Measurements from ENCODE around the gene ADAMTS7. TPM values are rescaled to one million over a fixed set of nuclear protein-coding genes. Genes with fewer than 3 reads are reported as not detected.
A peak's percentile ranks its signal among the peaks of the same experiment; 100 is the strongest.

The ADAMTS7 gene
- total RNA-seq, 1 experiment from 2014 or later: 12.0 TPM

DNA sequence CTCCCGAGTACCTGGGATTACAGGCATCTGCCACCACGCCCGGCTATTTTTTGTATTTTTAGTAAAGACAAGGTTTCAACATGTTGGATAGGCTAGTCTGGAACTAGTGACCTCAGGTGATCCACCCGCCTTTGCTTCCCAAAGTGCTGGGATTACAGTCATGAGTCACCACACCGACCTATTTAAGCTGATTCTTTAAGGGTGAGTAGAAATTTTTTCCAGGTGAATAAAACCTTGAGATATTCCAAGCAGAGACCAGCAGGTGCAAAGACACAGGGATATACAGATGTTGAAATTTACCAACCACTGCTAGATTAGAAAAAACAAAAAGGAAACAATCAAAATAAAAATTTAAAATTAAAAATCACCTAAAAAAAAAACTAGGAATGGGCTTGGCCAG lies 95.8 kb downstream of the ADAMTS7 start:
- Histone ChIP-seq H3K27me3 (ENCODE audit: insufficient read depth, low read length) (no peaks in the 10 kb centered on the region), H3K4me1 (ENCODE audit: control insufficient read depth in 1 of 2, insufficient read depth in 2 of 2, low read length in 2 of 2) (peaks cover 4 to 21% of the 10 kb centered on the region in 2 experiments; a peak in 3 of 4 replicates), H3K9me2 (ENCODE audit: insufficient read depth) (no peaks in the 10 kb centered on the region), H3K9me3 (ENCODE audit: control insufficient read depth in 1 of 2, insufficient read depth in 1 of 2, low read depth in 1 of 2, low read length in 2 of 2) (peaks cover 0 to 5% of the 10 kb centered on the region in 2 experiments; a peak in 1 of 4 replicates), H3K27ac (ENCODE audit: low read depth, low read length) (no peak overlapping the region; the same call in 1 of the 2 replicates), H3K9ac (ENCODE audit: low read length) (no peak overlapping the region), H3K4me3 (replicated peaks in 1 of 2; ENCODE audit: low read depth in 1 of 2, low read length in 2 of 2) (no peak overlapping the region), H3K4me2 (ENCODE audit: low read length) (no peak overlapping the region), H4K20me1 (ENCODE audit: insufficient read depth) (no peaks in the 10 kb centered on the region), H3K36me3 (ENCODE audit: control insufficient read depth in 1 of 2, insufficient read depth in 2 of 2, low read length in 2 of 2) (no peaks in the 10 kb centered on the region), H3K79me2 (ENCODE audit: insufficient read depth, low read length) (no peaks in the 10 kb centered on the region), H2AFZ (ENCODE audit: low read depth, low read length, poor library complexity, severe bottlenecking) (no peak overlapping the region)
- intact Hi-C loops (cut with micrococcal nuclease): no loop called here
- ChIA-PET POLR2A (no interaction called here), CTCF (no interaction called here), RAD21 (ENCODE audit: low non-redundant PET in 1 of 2, low total read pairs in 2 of 2, uncharacterized antibody in 2 of 2, unreplicated experiment in 2 of 2) (interaction anchor here in 1 of 2 experiments (0.8 kb wide), 1 partner anchor 25 kb away, joined by 3 read pairs; no protein-coding TSS in a partner anchor)
- BruUV-seq (replicated peaks): no TSS peak
- DNase-seq (ENCODE audit: low read depth, low spot score) (peak; percentile 18), ATAC-seq (peak; percentile 64)
- TF ChIP-seq POLR2AphosphoS5 (IDR thresholded peaks at IDR 0.05; ENCODE audit: low read depth, low read length) (no peak), POLR2A (IDR thresholded peaks at IDR 0.05; ENCODE audit: borderline replicate concordance, extremely low read depth, insufficient read depth, insufficient read length) (no peak), SP1 (IDR thresholded peaks at IDR 0.05; ENCODE audit: low read depth) (peak; percentile 16; the same call in 1 of the 2 replicates), ELF1 (IDR thresholded peaks at IDR 0.05; ENCODE audit: borderline replicate concordance, low read depth) (no peak), ZBTB33 (IDR thresholded peaks at IDR 0.05; ENCODE audit: extremely low read depth, insufficient replicate concordance, low read length) (no peak), JUND (IDR thresholded peaks at IDR 0.05) (0 out of 2 replicates have a peak, but pooled peaks have one; percentile 22), FOSL1 (IDR thresholded peaks at IDR 0.05; ENCODE audit: low read depth) (peak; percentile 52; the same call in 1 of the 2 replicates)

- Histone ChIP-seq H3K4me3 (replicated peaks in 1 of 2; ENCODE audit: low read depth in 1 of 2, low read length in 2 of 2) (no peak overlapping the region), H3K79me2 (ENCODE audit: insufficient read depth, low read length) (no peaks in the 10 kb centered on the region), H3K27me3 (ENCODE audit: insufficient read depth, low read length) (no peaks in the 10 kb centered on the region), H3K9me3 (ENCODE audit: control insufficient read depth in 1 of 2, insufficient read depth in 1 of 2, low read depth in 1 of 2, low read length in 2 of 2) (peaks cover 0 to 5% of the 10 kb centered on the region in 2 experiments; a peak in 1 of 4 replicates), H3K27ac (ENCODE audit: low read depth, low read length) (no peak overlapping the region), H2AFZ (ENCODE audit: low read depth, low read length, poor library complexity, severe bottlenecking) (no peak overlapping the region), H3K9me2 (ENCODE audit: insufficient read depth) (no peaks in the 10 kb centered on the region), H4K20me1 (ENCODE audit: insufficient read depth) (no peaks in the 10 kb centered on the region), H3K9ac (ENCODE audit: low read length) (no peak overlapping the region), H3K4me2 (ENCODE audit: low read length) (no peak overlapping the region), H3K36me3 (ENCODE audit: control insufficient read depth in 1 of 2, insufficient read depth in 2 of 2, low read length in 2 of 2) (no peaks in the 10 kb centered on the region), H3K4me1 (ENCODE audit: control insufficient read depth in 1 of 2, insufficient read depth in 2 of 2, low read length in 2 of 2) (peaks cover 4 to 22% of the 10 kb centered on the region in 2 experiments; a peak in 3 of 4 replicates)
- peak; percentile 75 for ATAC-seq
- no peak for DNase-seq (ENCODE audit: low read depth, low spot score)
- BruUV-seq (replicated peaks): no TSS peak
- ChIA-PET RAD21 (ENCODE audit: low non-redundant PET in 1 of 2, low total read pairs in 2 of 2, uncharacterized antibody in 2 of 2, unreplicated experiment in 2 of 2) (no interaction called here), CTCF (no interaction called here), POLR2A (no interaction called here)
- intact Hi-C loops (cut with micrococcal nuclease): no loop called here
- TF ChIP-seq CTCF (IDR thresholded peaks at IDR 0.05 in 2 of 3, conservative IDR thresholded peaks at IDR 0.05 in 1 of 3; ENCODE audit: borderline replicate concordance in 1 of 3, insufficient read depth in 1 of 3, low read depth in 2 of 3, low read length in 2 of 3) (0 out of 6 replicates have a peak, but pooled peaks of 1 of the 3 experiments have one; percentile 13), CEBPB (IDR thresholded peaks at IDR 0.05; ENCODE audit: low read depth) (no peak), YY1 (IDR thresholded peaks at IDR 0.05; ENCODE audit: extremely low read depth, insufficient replicate concordance, low read depth, low read length) (peak; percentile 17)
Measured at GRCh38 chr15:78714890-78715289, 96.4 kb downstream of the ADAMTS7 start.

Measured in HCT116 (cell line).